HepG2 (cell line): ENCODE measurements around the gene GRIFIN. TPM values are rescaled to one million over a fixed set of nuclear protein-coding genes. Genes with fewer than 3 reads are reported as not detected.

Source experiments
- ATAC-seq: fragments of 200-7000 bp; cut with Tn5 transposase; 3 replicates; pipeline ENCODE4 v1.9.1; 2020; ENCODE audit warnings: mild to moderate bottlenecking, moderate library complexity
- BruUV-seq: library from RNA; stranded (reverse); fragments of 400-500 nt; replicated peaks from 2 replicates; lab custom pipeline; 2021; lab: Mats Ljungman, UMichigan
- CTCF ChIA-PET: fragments of 300-600 bp; formaldehyde crosslinking; extraction: SDS; loops from one replicate; lab custom pipeline; 2021; ENCODE audit warnings: low total read pairs, inconsistent platforms, low intra/inter-chr PET ratio; lab: Yijun Ruan, JAX
- POLR2A ChIA-PET: fragments of 350-600 bp; sonication (Branson Sonifier 250); formaldehyde crosslinking; loops from one replicate; lab custom pipeline; 2020; ENCODE audit warnings: antibody characterized with exemption, inconsistent platforms; lab: Yijun Ruan, JAX
- DNase-seq: peaks from one replicate; pipeline ENCODE4 v3.0.0-alpha.2; 2015; ENCODE audit warnings: low spot score
- FAIRE-seq: peaks from 3 replicates; lab custom pipeline; 2011; peaks lifted over from hg19 to GRCh38; lab: Jason Lieb, UNC
- H2AFZ ChIP-seq: one replicate; pipeline ENCODE4 v1.6.1; 2011; ENCODE audit warnings: low read length, inconsistent platforms
- H3K27ac ChIP-seq: fragments of 300-600 bp; 3 replicates; pipeline ENCODE4 v1.8.0; 2011; ENCODE audit warnings: mixed run types, mild to moderate bottlenecking, mixed read lengths, low read length, inconsistent platforms; ENCODE audit not compliant: insufficient read depth; ENCODE audit errors: extremely low read length
- H3K27me3 ChIP-seq, 2 experiments: fragments of 200-600 bp in 1 of 2; 2 replicates in 1 of 2; 3 replicates in 1 of 2; pipeline versions ENCODE4 v1.6.0 to v1.8.0; 2011; ENCODE audit warnings: low read length in 2 of 2, mild to moderate bottlenecking in 2 of 2, moderate library complexity in 2 of 2, inconsistent platforms in 1 of 2; ENCODE audit not compliant: insufficient read depth in 2 of 2, control insufficient read depth in 1 of 2
- H3K36me3 ChIP-seq, 2 experiments: fragments of 200-600 bp in 1 of 2; replicated peaks in 1 of 2; 2 replicates in 1 of 2; 3 replicates in 1 of 2; pipeline versions ENCODE4 v1.5.1 to v1.8.0; 2011; ENCODE audit warnings: low read length in 2 of 2, inconsistent platforms in 1 of 2; ENCODE audit not compliant: insufficient read depth in 2 of 2, control insufficient read depth in 1 of 2
- H3K4me1 ChIP-seq: 2 replicates; pipeline ENCODE4 v1.5.1; 2012; ENCODE audit warnings: low read length, inconsistent platforms; ENCODE audit not compliant: insufficient read depth
- H3K4me2 ChIP-seq: 2 replicates; pipeline ENCODE4 v1.6.0; 2011; ENCODE audit warnings: low read depth, low read length, inconsistent platforms
- H3K4me3 ChIP-seq, 3 experiments: fragments of 200-600 bp in 1 of 3; sonication (generic), shearing (Covaris generic) in 1 of 3; replicated peaks in 1 of 3; 2 replicates each; pipeline ENCODE4 v1.5.1; 2011 to 2016; ENCODE audit warnings: low read length in 3 of 3, inconsistent platforms in 2 of 3, low read depth in 2 of 3, mild to moderate bottlenecking in 2 of 3, control low read depth in 1 of 3, mixed read lengths in 1 of 3; ENCODE audit not compliant: insufficient read depth in 1 of 3
- H3K79me2 ChIP-seq: one replicate; pipeline ENCODE4 v1.6.1; 2011; ENCODE audit warnings: low read length, inconsistent platforms; ENCODE audit not compliant: insufficient read depth
- H3K9ac ChIP-seq: 2 replicates; pipeline ENCODE4 v1.6.0; 2011; ENCODE audit warnings: mild to moderate bottlenecking, low read depth, low read length, inconsistent platforms; ENCODE audit not compliant: insufficient read depth
- H3K9me3 ChIP-seq: 2 replicates; pipeline ENCODE4 v1.5.1; 2012; ENCODE audit warnings: mild to moderate bottlenecking, low read length
- H4K20me1 ChIP-seq: 2 replicates; pipeline ENCODE4 v1.6.0; 2011; ENCODE audit warnings: inconsistent platforms, mild to moderate bottlenecking, low read length, moderate library complexity; ENCODE audit not compliant: insufficient read depth
- MAZ ChIP-seq, 2 experiments: sonication (generic) in 1 of 2; formaldehyde crosslinking in 1 of 2; IDR thresholded peaks; 2 replicates each; pipeline versions ENCODE4 v1.5.0 to v1.6.1; 2012 to 2020; ENCODE audit warnings: low read depth in 2 of 2, mild to moderate bottlenecking in 2 of 2, borderline replicate concordance in 1 of 2, improper control_type of control experiment in 1 of 2, low read length in 1 of 2, missing genetic modification reagents in 1 of 2, moderate library complexity in 1 of 2
- MBNL3 ChIP-seq: fragments of 250-450 bp; sonication (Bioruptor Pico); conservative IDR thresholded peaks from 2 replicates; pipeline ENCODE4 v1.8.0; 2022; ENCODE audit warnings: mild to moderate bottlenecking, inconsistent platforms
- MTF2 ChIP-seq: sonication (generic); formaldehyde crosslinking; IDR thresholded peaks from 2 replicates; pipeline ENCODE4 v1.5.0; 2020; ENCODE audit warnings: missing genetic modification reagents, borderline replicate concordance
- MZF1 ChIP-seq: sonication (generic); formaldehyde crosslinking; IDR thresholded peaks from 2 replicates; pipeline ENCODE4 v1.8.1; 2023; ENCODE audit warnings: mild to moderate bottlenecking, missing genetic modification reagents, borderline replicate concordance
- NFYC ChIP-seq: IDR thresholded peaks from 2 replicates; pipeline ENCODE4 v1.6.1; 2016; ENCODE audit warnings: missing genetic modification reagents, missing compliant biosample characterization
- POLR2A ChIP-seq, 2 experiments: IDR thresholded peaks; 2 replicates each; pipeline ENCODE4 v1.6.1; 2011; ENCODE audit warnings: low read depth in 2 of 2, low read length in 2 of 2, mild to moderate bottlenecking in 1 of 2, moderate library complexity in 1 of 2; ENCODE audit not compliant: insufficient read depth in 1 of 2
- SP1 ChIP-seq, 2 experiments: fragments of 450-650 bp in 1 of 2; sonication (generic) in 1 of 2; formaldehyde crosslinking in 1 of 2; IDR thresholded peaks; 2 replicates each; pipeline versions ENCODE4 v1.4.0 to v1.6.1; 2016 to 2020; ENCODE audit warnings: missing genetic modification reagents in 1 of 2
- SP5 ChIP-seq: IDR thresholded peaks from 2 replicates; pipeline ENCODE4 v1.6.1; 2016; ENCODE audit warnings: low read depth, borderline replicate concordance
- THAP11 ChIP-seq: IDR thresholded peaks from 2 replicates; pipeline ENCODE4 v1.6.1; 2016; ENCODE audit warnings: missing biosample characterization, missing genetic modification reagents
- ZBTB8A ChIP-seq: sonication (generic); formaldehyde crosslinking; IDR thresholded peaks from 2 replicates; pipeline ENCODE4 v1.4.0; 2020; ENCODE audit warnings: mild to moderate bottlenecking, low read depth, missing genetic modification reagents, borderline replicate concordance
- ZFP36L1 ChIP-seq: sonication (generic); formaldehyde crosslinking; IDR thresholded peaks from 2 replicates; pipeline ENCODE4 v1.8.0; 2022; ENCODE audit warnings: mild to moderate bottlenecking, missing genetic modification reagents, moderate library complexity
- ZNF501 ChIP-seq: sonication (generic); formaldehyde crosslinking; IDR thresholded peaks from 2 replicates; pipeline ENCODE4 v1.5.1; 2020; ENCODE audit warnings: mild to moderate bottlenecking, moderate library complexity, missing genetic modification reagents
- WGBS: methylation state at CpG from one replicate; pipeline ENCODE4 v1.1.6; 2017; ENCODE audit warnings: low lambda C conversion rate; 5-methylcytosine and 5-hydroxymethylcytosine counted together
- in situ Hi-C: cut with HindIII; loops from 2 replicates; pipeline ENCODE4 v1.10.0; 2017; ENCODE audit warnings: low pct_unique_long_range_greater_than_20kb; ENCODE audit not compliant: extremely low pct_ligation_motif_present
- intact Hi-C: fragments of 100-400 bp; cut with micrococcal nuclease; formaldehyde crosslinking; loops from one replicate; pipeline ENCODE4 v1.10.0; 2022; ENCODE audit not compliant: unreplicated experiment
- polyA plus RNA-seq, 8 experiments: library from polyadenylated mRNA; depleted of rRNA in 3 of 8; stranded (reverse) in 7 of 8; unstranded in 1 of 8; fragments of >200 nt; fragmentation: Illumina TruSeq in 4 of 8; extraction: Trizol in 4 of 8; gene quantifications; 2 replicates each; pipeline versions ENCODE4 v1.2.1 to v1.2.3, GENCODE V29; 2011 to 2016; ENCODE audit warnings: low read depth in 4 of 8, missing spikeins in 1 of 8, mixed read lengths in 1 of 8; ENCODE audit not compliant: insufficient read depth in 1 of 8
- total RNA-seq, 5 experiments: library from RNA; depleted of rRNA; stranded (reverse); fragments of >200 nt; fragmentation: Illumina TruSeq; extraction: Trizol; gene quantifications; 2 replicates each; pipeline ENCODE4 v1.2.3, GENCODE V29; 2016; ENCODE audit warnings: low read depth in 1 of 5
- TF ChIP-seq, protein P1 (sequence below): IDR thresholded peaks from 2 replicates; pipeline ENCODE4 v1.6.1; 2012; ENCODE audit warnings: inconsistent platforms
- TF ChIP-seq, protein P2 (sequence below): IDR thresholded peaks from 2 replicates; pipeline ENCODE4 v1.6.1; 2016; ENCODE audit warnings: missing biosample characterization, missing genetic modification reagents, low read depth
- TF ChIP-seq, protein P3 (sequence below): sonication (generic); formaldehyde crosslinking; IDR thresholded peaks from 2 replicates; pipeline ENCODE4 v1.8.1; 2023; ENCODE audit warnings: missing genetic modification reagents, mild to moderate bottlenecking, borderline replicate concordance
- TF ChIP-seq, protein P4 (sequence below): sonication (generic); formaldehyde crosslinking; IDR thresholded peaks from 2 replicates; pipeline ENCODE4 v1.4.0; 2020; ENCODE audit warnings: missing genetic modification reagents
- TF ChIP-seq, protein P5 (sequence below): sonication (generic); formaldehyde crosslinking; IDR thresholded peaks from 2 replicates; pipeline ENCODE4 v1.5.0; 2020; ENCODE audit warnings: mild to moderate bottlenecking, missing genetic modification reagents

The GRIFIN gene
- total and polyA plus RNA-seq, 2 of the 13 experiments (the other 11 are each of a cell fraction or from before 2014, with no cell fraction given), result not detected

DNA sequence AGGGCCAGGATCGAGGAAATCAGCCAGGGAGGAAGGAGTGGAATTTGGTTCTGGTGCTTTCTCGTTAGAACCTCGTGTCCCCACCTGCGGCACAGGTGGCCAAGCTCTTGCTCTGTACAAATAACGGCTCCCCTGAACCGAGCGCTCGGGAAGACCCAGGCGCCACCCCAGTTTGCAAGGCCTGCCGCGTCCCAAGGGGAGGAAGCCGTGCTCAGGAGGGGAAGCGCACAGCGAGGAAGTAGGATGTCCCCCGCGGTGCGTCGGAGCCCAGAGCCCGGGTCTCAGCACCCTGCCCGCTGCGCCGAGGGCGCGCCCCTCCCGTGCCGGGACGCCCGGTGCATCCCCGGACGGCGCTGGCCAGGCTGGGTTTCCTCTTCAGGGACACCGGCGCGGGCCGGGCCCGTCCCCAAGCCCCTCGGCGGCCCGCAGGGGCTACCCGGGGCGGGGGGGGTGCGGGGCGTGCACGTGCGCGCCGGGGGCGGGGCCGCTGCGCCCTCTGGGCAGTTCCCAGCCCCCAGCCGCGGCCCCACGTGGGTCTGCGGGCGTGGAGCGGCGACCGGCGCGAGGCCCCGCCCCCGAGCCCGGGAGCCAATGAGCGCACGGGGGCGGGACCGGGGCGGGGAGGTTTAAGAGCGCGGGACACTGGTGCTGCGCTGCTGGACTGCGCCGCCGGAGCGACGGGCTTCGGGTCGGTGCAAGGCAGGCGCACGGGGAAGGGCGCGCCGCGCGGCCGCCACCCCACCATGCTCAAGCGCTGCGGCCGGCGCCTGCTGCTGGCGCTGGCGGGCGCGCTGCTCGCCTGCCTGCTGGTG is 43.1 kb upstream of the GRIFIN start, which contains the start of gene LFNG:
Gene LFNG, plus strand, starts transcription at position 656 of the 812 bp plus-strand sequence. Its CDS starts 88 bp downstream, at position 744.
- H3K36me3 ChIP-seq, result no peaks in the 10 kb centered on the region
- no peak within 1 kb of the TSS for H3K27ac ChIP-seq
- in situ Hi-C loops, result no loop called here
- H3K4me1 ChIP-seq, result peaks cover 71% of the 10 kb centered on the region
- H3K27me3 ChIP-seq, result peaks cover 4 to 71% of the 10 kb centered on the region in 2 experiments
- DNase-seq (peak; percentile 72), ATAC-seq (peak; percentile 70), FAIRE-seq (no peak)
- no peak within 1 kb of the TSS for H2AFZ ChIP-seq
- peak within 1 kb of the TSS in 2 of 3 experiments; percentile 54 to 66; a peak in 3 of 6 replicates for H3K4me3 ChIP-seq
- peak within 1 kb of the TSS; percentile 66 for H3K4me2 ChIP-seq
- no peaks in the 10 kb centered on the region for H3K79me2 ChIP-seq
- intact Hi-C loops, result no loop called here
- ChIA-PET POLR2A (no interaction called here), CTCF (no interaction called here)
- WGBS, result 0% methylated on average over 2 of the region's 95 CpGs
- H3K9ac ChIP-seq, result no peak within 1 kb of the TSS
- no peaks in the 10 kb centered on the region for H4K20me1 ChIP-seq
- BruUV-seq, result no TSS peak
- H3K9me3 ChIP-seq, result no peaks in the 10 kb centered on the region
- TF ChIP-seq, protein P1, sequence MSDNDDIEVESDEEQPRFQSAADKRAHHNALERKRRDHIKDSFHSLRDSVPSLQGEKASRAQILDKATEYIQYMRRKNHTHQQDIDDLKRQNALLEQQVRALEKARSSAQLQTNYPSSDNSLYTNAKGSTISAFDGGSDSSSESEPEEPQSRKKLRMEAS, result peak; percentile 72; the same call in 1 of the 2 replicates
- TF ChIP-seq, protein P2, sequence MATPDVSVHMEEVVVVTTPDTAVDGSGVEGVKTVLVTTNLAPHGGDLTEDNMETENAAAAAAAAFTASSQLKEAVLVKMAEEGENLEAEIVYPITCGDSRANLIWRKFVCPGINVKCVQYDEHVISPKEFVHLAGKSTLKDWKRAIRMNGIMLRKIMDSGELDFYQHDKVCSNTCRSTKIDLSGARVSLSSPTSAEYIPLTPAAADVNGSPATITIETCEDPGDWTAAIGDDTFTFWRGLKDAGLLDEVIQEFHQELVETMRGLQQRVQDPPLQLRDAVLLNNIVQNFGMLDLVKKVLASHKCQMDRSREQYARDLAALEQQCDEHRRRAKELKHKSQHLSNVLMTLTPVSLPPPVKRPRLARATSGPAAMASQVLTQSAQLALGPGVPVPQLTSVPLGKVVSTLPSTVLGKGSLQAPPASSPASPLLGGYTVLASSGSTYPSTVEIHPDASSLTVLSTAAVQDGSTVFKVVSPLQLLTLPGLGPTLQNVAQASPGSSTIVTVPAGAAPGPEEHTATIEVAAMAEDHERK (CRISPR knock-in tag), result no peak
- TF ChIP-seq MAZ (IDR thresholded peaks at IDR 0.05; ENCODE audit: borderline replicate concordance, low read depth, low read length) (no peak), MAZ (CRISPR knock-in tag; IDR thresholded peaks at IDR 0.05; ENCODE audit: low read depth) (0 out of 2 replicates have a peak, but pooled peaks have one; percentile 8), ZFP36L1 (CRISPR knock-in tag) (no peak), SP1 (IDR thresholded peaks at IDR 0.05) (no peak), SP1 (CRISPR knock-in tag; IDR thresholded peaks at IDR 0.05) (peak; percentile 81), ZBTB8A (CRISPR knock-in tag) (no peak), SP5 (peak; percentile 57), THAP11 (CRISPR knock-in tag) (0 out of 2 replicates have a peak, but pooled peaks have one; percentile 21), ZNF501 (CRISPR knock-in tag) (no peak), MTF2 (peak; percentile 50; the same call in 1 of the 2 replicates), POLR2A (IDR thresholded peaks at IDR 0.05; ENCODE audit: insufficient read depth in 1 of 2, low read depth in 2 of 2, low read length in 2 of 2) (peak in 1 of 2 experiments; percentile 43; a peak in 2 of 4 replicates), NFYC (peak; percentile 71), MZF1 (CRISPR knock-in tag) (no peak), MBNL3 (CRISPR knock-in tag) (no peak)
- TF ChIP-seq, protein P3, sequence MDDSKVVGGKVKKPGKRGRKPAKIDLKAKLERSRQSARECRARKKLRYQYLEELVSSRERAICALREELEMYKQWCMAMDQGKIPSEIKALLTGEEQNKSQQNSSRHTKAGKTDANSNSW (CRISPR knock-in tag), result no peak
- TF ChIP-seq, protein P4, sequence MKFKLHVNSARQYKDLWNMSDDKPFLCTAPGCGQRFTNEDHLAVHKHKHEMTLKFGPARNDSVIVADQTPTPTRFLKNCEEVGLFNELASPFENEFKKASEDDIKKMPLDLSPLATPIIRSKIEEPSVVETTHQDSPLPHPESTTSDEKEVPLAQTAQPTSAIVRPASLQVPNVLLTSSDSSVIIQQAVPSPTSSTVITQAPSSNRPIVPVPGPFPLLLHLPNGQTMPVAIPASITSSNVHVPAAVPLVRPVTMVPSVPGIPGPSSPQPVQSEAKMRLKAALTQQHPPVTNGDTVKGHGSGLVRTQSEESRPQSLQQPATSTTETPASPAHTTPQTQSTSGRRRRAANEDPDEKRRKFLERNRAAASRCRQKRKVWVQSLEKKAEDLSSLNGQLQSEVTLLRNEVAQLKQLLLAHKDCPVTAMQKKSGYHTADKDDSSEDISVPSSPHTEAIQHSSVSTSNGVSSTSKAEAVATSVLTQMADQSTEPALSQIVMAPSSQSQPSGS (CRISPR knock-in tag), result no peak
- TF ChIP-seq, protein P5, sequence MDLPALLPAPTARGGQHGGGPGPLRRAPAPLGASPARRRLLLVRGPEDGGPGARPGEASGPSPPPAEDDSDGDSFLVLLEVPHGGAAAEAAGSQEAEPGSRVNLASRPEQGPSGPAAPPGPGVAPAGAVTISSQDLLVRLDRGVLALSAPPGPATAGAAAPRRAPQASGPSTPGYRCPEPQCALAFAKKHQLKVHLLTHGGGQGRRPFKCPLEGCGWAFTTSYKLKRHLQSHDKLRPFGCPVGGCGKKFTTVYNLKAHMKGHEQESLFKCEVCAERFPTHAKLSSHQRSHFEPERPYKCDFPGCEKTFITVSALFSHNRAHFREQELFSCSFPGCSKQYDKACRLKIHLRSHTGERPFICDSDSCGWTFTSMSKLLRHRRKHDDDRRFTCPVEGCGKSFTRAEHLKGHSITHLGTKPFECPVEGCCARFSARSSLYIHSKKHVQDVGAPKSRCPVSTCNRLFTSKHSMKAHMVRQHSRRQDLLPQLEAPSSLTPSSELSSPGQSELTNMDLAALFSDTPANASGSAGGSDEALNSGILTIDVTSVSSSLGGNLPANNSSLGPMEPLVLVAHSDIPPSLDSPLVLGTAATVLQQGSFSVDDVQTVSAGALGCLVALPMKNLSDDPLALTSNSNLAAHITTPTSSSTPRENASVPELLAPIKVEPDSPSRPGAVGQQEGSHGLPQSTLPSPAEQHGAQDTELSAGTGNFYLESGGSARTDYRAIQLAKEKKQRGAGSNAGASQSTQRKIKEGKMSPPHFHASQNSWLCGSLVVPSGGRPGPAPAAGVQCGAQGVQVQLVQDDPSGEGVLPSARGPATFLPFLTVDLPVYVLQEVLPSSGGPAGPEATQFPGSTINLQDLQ (CRISPR knock-in tag), result no peak
